Gastrocnemius medialis (tissue), 4 donors: ENCODE measurements around the gene TMPRSS3.

Experiments
- CTCF ChIP-seq, 5 experiments: fragments of 450-650 bp in 3 of 5; fragments of 200-600 bp in 2 of 5; sonication (generic) in 2 of 5; IDR thresholded peaks in 4 of 5; conservative IDR thresholded peaks in 1 of 5; 1 replicate in 4 of 5; 2 replicates in 1 of 5; pipeline ENCODE4 v1.5.1; 2016 to 2019; ENCODE audit warnings: antibody characterized with exemption in 5 of 5, mild to moderate bottlenecking in 3 of 5, moderate library complexity in 3 of 5
- POLR2A ChIP-seq, 2 donors: fragments of 450-650 bp; IDR thresholded peaks; one replicate each; pipeline ENCODE4 v1.6.1; 2017; ENCODE audit warnings: antibody characterized with exemption in 2 of 2, mild to moderate bottlenecking in 2 of 2, moderate library complexity in 2 of 2

GRCh38 chr21:42365770-42366169 lies 30.1 kb downstream of the TMPRSS3 start:
- TF ChIP-seq CTCF (IDR thresholded peaks at IDR 0.05 in 4 of 5, conservative IDR thresholded peaks at IDR 0.05 in 1 of 5) (no peak), POLR2A (IDR thresholded peaks at IDR 0.05) (no peak)
